Measurements from ENCODE around the gene GPR180. TPM values are rescaled to one million over a fixed set of nuclear protein-coding genes. Genes with fewer than 3 reads are reported as not detected.

The GPR180 gene
- total RNA-seq, 1 donor, result 12.6 TPM

DNA sequence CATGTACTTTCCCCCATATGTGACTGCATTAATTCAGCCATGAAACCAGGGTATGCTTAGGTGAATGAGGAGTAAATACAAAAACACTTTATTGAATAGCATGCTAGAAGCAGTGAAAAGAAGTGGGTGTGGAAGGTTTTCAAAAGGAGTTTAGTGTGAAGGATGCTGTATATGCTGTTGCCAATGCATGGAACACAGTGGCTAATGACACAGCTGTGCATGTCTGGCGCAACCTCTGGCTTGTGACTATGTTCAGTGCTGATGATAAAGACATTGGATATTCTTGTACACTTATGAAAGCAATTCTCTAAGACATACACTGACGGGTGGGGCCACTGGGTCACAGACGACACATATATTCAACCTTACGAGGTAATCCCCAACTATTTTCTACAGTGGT is 55.5 kb downstream of the GPR180 start:
- no peak overlapping the region for H3K4me3 ChIP-seq (ENCODE audit: low read depth, low read length)
- TF ChIP-seq, protein P1, sequence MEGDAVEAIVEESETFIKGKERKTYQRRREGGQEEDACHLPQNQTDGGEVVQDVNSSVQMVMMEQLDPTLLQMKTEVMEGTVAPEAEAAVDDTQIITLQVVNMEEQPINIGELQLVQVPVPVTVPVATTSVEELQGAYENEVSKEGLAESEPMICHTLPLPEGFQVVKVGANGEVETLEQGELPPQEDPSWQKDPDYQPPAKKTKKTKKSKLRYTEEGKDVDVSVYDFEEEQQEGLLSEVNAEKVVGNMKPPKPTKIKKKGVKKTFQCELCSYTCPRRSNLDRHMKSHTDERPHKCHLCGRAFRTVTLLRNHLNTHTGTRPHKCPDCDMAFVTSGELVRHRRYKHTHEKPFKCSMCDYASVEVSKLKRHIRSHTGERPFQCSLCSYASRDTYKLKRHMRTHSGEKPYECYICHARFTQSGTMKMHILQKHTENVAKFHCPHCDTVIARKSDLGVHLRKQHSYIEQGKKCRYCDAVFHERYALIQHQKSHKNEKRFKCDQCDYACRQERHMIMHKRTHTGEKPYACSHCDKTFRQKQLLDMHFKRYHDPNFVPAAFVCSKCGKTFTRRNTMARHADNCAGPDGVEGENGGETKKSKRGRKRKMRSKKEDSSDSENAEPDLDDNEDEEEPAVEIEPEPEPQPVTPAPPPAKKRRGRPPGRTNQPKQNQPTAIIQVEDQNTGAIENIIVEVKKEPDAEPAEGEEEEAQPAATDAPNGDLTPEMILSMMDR (IDR thresholded peaks at IDR 0.05; ENCODE audit: insufficient read depth, low read length), result no peak
- no peak for DNase-seq (ENCODE audit: low read depth)

DNA sequence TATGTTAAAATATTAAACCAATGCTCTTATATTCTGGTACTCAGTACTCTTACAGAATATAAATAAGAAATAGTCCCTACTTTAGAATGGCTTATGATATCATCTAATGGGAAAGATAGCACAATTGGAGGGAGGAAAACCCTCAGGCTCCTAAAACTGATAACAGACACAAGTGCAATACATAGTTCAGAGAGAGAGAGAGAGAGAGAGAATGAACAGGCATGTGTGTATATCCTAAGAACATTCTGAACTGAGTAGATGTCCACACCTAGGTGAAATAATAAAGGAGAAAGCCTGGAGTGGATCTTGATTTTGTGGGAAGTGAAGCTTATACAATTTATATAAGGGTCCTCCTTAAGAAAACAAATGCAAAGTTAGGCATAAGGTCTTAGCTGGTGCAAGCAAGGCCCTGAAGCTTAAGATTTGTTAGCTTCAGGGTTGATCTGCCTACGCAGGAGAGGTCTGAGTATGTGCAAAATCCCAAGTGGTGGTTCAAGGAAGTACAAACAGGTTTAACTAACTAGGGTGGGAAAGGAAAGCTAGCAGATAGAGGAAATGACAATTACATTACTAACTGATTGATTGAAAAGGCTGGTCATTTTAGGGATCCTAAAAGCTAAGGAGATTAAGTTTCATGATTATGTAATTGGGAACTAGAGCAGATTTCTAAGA is 57.4 kb downstream of the GPR180 start:
- no peak for DNase-seq (ENCODE audit: low read depth)
- TF ChIP-seq, protein P1 (IDR thresholded peaks at IDR 0.05; ENCODE audit: insufficient read depth, low read length), result no peak
- H3K4me3 ChIP-seq (ENCODE audit: low read depth, low read length), result no peak overlapping the region

DNA sequence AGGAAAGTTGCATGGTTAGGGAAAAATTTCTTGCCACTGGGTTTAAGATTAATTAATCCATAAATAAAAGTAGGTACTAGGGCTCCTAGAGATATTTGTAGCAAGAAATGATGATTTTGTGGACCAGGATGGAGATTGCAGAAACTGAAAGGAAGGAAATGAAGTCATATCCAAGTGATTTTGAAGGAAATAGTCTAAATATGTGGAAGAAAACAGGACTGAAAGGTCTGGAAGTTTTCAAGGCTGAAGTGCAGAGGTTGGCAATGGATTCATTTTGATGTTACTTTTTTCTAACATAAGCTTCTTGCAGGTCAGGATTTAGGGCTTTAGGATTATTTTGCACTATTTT is 57.9 kb downstream of the GPR180 start:
- TF ChIP-seq, protein P1 (IDR thresholded peaks at IDR 0.05; ENCODE audit: insufficient read depth, low read length), result no peak
- no peak for DNase-seq (ENCODE audit: low read depth)
- no peak overlapping the region for H3K4me3 ChIP-seq (ENCODE audit: low read depth, low read length)

DNA sequence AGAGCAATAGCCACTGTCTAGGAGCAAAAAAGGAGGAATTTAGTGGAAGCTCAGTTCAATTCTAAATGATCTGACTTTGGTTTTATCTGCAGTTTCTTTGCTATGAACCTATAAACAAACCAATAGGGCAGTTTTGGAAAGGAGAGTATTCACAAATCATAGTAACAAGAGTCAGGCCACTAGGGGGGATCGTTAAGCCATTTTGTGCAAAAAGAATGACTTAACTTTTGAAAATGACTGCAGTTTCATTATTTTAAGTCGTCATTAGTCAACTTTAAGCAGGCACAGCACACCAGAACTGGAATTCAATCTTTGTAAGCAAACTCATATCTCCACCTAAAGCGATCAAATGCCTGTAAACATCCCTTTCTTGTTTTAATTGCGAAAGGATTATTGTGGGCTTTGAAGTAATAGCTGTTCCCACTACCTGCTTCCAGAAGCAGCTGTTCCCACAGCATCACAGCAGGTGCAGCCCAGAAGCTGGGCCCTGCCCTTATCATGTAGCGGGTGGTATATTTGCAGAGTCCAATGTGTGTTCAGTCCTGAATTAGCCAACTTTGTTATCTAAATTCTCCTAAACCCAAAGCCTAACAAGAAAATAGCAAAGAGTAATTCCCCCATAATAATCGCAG is 59.2 kb downstream of the GPR180 start:
- no peak overlapping the region for H3K4me3 ChIP-seq (ENCODE audit: low read depth, low read length)
- TF ChIP-seq, protein P1 (IDR thresholded peaks at IDR 0.05; ENCODE audit: insufficient read depth, low read length), result peak; percentile 54
- DNase-seq (ENCODE audit: low read depth), result peak; percentile 51

DNA sequence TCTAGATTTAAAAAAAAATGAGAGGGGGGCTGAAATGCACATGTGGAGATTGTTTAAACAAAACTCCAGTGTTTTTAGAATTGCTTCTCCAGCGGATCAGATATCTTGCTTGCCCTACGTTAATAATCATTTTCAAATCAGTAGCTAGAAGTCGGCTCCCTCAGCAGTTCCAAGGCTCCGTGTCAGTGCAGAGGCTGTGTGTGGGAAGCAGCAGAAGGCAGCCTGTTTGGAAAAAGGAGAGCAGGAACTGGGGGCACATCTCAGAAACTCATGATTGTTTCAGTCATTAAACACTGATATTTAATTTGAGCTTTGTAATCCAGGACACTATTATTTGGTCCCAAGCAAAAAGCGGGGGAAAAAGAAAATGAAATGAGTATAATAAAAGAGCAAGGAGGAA is 59.7 kb downstream of the GPR180 start:
- no peak overlapping the region for H3K4me3 ChIP-seq (ENCODE audit: low read depth, low read length)
- TF ChIP-seq, protein P1 (IDR thresholded peaks at IDR 0.05; ENCODE audit: insufficient read depth, low read length), result no peak
- no peak for DNase-seq (ENCODE audit: low read depth)

DNA sequence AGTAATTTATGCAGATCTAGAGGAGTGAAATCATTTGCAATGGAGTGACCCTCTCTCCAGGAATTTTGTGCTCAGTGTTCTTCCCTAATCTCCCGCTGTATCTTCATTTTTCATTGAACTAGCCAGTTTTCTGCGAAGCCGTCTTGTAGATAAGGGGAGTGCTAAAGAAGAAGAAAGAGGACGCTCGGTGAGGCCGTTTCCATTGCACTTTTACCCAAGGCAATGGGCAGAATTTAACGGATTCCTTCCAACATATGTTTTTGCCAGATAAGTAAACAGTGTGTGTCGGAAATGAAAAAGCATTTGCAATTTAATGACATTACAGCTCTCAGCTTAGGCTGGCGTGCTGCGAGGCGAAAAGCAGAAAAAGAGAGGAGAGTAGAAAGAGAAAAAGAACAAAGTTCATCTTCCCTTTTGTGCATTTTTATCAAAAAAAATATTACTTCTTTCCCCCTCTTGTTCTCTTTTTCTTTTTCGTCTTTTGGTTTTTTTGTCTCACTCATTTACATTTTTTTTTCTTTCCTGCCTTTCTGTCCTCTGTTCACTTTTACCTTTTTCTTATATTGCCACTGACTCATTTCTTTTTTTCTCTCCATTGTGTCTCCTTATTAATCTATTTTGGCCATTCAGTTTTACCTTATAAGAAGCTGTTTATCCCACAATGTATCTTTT is 60.8 kb downstream of the GPR180 start:
- TF ChIP-seq, protein P1 (IDR thresholded peaks at IDR 0.05; ENCODE audit: insufficient read depth, low read length), result no peak
- no peak overlapping the region for H3K4me3 ChIP-seq (ENCODE audit: low read depth, low read length)
- no peak for DNase-seq (ENCODE audit: low read depth)
